ENCODE results near the gene PCBP3. TPM values are rescaled to one million over a fixed set of nuclear protein-coding genes. Genes with fewer than 3 reads are reported as not detected.
"Not testable (repeated sequence)": the region's sequence is repeated elsewhere in the genome, so short reads cannot be mapped to it uniquely, and the experiment has no call there.

Gene PCBP3
- polyA plus RNA-seq, 1 donor (not counting 4 experiments of a cell fraction or from before 2014, with no cell fraction given), result 0.25 TPM

DNA sequence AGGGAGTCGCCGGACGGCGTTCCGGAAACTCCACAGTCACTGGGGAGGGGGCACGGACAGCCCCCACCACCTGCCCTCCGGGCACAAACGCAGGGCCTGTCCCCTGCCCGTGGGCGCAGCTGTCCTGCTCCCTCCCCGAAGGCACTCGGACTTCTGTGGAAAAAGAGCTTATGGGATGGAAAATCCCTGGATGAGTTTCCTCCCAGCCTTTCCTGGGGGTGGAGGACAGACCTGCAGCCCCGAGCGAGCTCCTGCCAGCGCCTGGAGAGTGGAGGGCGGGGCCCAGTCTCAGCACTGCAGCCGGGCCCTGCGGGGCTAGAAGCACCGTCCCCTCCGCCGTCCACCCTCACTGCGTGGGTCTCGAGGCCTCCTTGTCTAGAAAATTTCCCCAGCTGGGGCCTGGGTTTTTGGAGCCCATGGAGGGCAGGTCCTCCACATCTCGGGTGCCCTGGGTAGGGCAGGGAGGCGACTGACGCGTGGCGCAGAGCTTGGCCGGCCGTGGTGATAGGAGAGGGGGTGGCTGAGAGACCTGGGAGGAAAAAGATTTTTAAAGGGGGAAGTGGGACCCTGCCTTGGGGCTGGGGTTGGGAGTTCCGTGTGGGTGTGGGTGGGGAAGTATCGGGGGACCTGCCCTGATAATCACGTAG, 331.6 kb downstream of the PCBP3 start:
- Histone ChIP-seq H3K79me2 (ENCODE audit: control insufficient read depth, insufficient read depth, low read length) (no peaks in the 10 kb centered on the region), H4K20me1 (ENCODE audit: control insufficient read depth, extremely low read depth, insufficient read depth, low read length) (no peaks in the 10 kb centered on the region), H3K9me1 (ENCODE audit: control insufficient read depth, extremely low read depth, insufficient read depth, low read length) (no peaks in the 10 kb centered on the region), H3K4me1 (ENCODE audit: control insufficient read depth, extremely low read depth, insufficient read depth, low read length) (peaks cover 22% of the 10 kb centered on the region), H3K9me3 (ENCODE audit: control insufficient read depth, low read depth, low read length) (no peaks in the 10 kb centered on the region), H3K9ac (ENCODE audit: control insufficient read depth, extremely low read depth, insufficient read depth, low read length) (no peak overlapping the region), H2AFZ (ENCODE audit: control insufficient read depth, low read length) (no peak overlapping the region), H3K36me3 (ENCODE audit: control insufficient read depth in 2 of 2, extremely low read depth in 1 of 2, insufficient read depth in 2 of 2, low read length in 2 of 2) (no peaks in the 10 kb centered on the region), H3K27me3 (ENCODE audit: control insufficient read depth, extremely low read depth, insufficient read depth, low read length) (peaks cover 38% of the 10 kb centered on the region), H3K27ac (ENCODE audit: control insufficient read depth, insufficient read depth, low read length) (no peak overlapping the region), H3K4me2 (ENCODE audit: control insufficient read depth, extremely low read depth, insufficient read depth, low read depth, low read length) (no peak overlapping the region), H3K4me3 (ENCODE audit: control insufficient read depth in 2 of 3, extremely low read depth in 1 of 3, insufficient read depth in 2 of 3, low read depth in 1 of 3, low read length in 3 of 3) (no peak overlapping the region)
- FAIRE-seq, result no peak
- TF ChIP-seq, protein P1, sequence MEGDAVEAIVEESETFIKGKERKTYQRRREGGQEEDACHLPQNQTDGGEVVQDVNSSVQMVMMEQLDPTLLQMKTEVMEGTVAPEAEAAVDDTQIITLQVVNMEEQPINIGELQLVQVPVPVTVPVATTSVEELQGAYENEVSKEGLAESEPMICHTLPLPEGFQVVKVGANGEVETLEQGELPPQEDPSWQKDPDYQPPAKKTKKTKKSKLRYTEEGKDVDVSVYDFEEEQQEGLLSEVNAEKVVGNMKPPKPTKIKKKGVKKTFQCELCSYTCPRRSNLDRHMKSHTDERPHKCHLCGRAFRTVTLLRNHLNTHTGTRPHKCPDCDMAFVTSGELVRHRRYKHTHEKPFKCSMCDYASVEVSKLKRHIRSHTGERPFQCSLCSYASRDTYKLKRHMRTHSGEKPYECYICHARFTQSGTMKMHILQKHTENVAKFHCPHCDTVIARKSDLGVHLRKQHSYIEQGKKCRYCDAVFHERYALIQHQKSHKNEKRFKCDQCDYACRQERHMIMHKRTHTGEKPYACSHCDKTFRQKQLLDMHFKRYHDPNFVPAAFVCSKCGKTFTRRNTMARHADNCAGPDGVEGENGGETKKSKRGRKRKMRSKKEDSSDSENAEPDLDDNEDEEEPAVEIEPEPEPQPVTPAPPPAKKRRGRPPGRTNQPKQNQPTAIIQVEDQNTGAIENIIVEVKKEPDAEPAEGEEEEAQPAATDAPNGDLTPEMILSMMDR (optimal IDR thresholded peaks at IDR 0.05 in 1 of 3, IDR thresholded peaks at IDR 0.05 in 1 of 3, conservative IDR thresholded peaks at IDR 0.05 in 1 of 3; ENCODE audit: extremely low read depth in 1 of 3, insufficient read depth in 2 of 3, low read length in 3 of 3), result no peak
- no peak for TF ChIP-seq EZH2 (IDR thresholded peaks at IDR 0.05; ENCODE audit: low read length)
- dilution Hi-C loops (cut with MboI; ENCODE audit: extremely low pct_ligation_motif_present, low sequenced_read_pairs), result no loop called here
- no peak for DNase-seq (ENCODE audit: low read depth, low spot score)

DNA sequence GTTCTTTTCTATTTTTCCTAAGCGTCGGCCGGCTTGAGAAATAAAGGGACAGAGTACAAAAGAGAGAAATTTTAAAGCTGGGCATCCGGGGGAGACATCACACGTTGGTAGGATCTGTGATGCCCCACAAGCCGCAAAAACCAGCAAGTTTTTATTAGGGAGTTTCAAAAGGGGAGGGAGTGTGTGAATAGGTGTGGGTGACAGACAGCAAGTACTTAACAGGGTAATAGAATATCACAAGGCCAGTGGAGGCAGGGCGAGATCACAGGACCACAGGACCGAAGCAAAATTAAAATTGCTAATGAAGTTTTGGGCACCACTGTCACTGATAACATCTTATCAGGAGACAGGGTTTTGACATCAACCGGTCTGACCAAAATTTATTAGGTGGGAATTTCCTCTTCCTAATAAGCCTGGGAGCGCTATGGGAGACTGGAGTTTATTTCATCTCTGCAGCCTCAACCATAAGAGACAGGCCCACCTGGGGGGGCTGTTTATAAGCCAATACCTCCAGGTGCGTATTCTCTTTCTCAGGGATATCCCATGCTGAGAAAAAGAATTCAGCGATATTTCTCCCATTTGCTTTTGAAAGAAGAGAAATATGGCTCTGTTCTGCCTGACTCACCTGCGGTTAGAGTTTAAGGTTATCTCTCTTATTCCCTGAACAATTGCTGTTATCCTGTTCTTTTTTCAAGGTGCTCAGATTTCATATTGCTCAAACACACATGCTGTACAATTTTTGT, 332.3 kb downstream of the PCBP3 start:
- not testable (repeated sequence) for H3K4me2 ChIP-seq (ENCODE audit: control insufficient read depth, extremely low read depth, insufficient read depth, low read depth, low read length); H3K27ac ChIP-seq (ENCODE audit: control insufficient read depth, insufficient read depth, low read length)
- H3K27me3 ChIP-seq (ENCODE audit: control insufficient read depth, extremely low read depth, insufficient read depth, low read length), result peaks cover 38% of the 10 kb centered on the region

More for the DNA sequence above, 332.3 kb downstream of the PCBP3 start:
- H3K4me3 ChIP-seq (ENCODE audit: control insufficient read depth in 2 of 3, extremely low read depth in 1 of 3, insufficient read depth in 2 of 3, low read depth in 1 of 3, low read length in 3 of 3); DNase-seq (ENCODE audit: low read depth, low spot score); H3K36me3 ChIP-seq (ENCODE audit: control insufficient read depth in 2 of 2, extremely low read depth in 1 of 2, insufficient read depth in 2 of 2, low read length in 2 of 2); H3K9ac ChIP-seq (ENCODE audit: control insufficient read depth, extremely low read depth, insufficient read depth, low read length); H3K79me2 ChIP-seq (ENCODE audit: control insufficient read depth, insufficient read depth, low read length); H4K20me1 ChIP-seq (ENCODE audit: control insufficient read depth, extremely low read depth, insufficient read depth, low read length); H3K9me3 ChIP-seq (ENCODE audit: control insufficient read depth, low read depth, low read length); FAIRE-seq; H3K9me1 ChIP-seq (ENCODE audit: control insufficient read depth, extremely low read depth, insufficient read depth, low read length); dilution Hi-C loops (cut with MboI; ENCODE audit: extremely low pct_ligation_motif_present, low sequenced_read_pairs); H2AFZ ChIP-seq (ENCODE audit: control insufficient read depth, low read length): not testable (repeated sequence)
- peaks cover 23% of the 10 kb centered on the region for H3K4me1 ChIP-seq (ENCODE audit: control insufficient read depth, extremely low read depth, insufficient read depth, low read length)
